Skeletal muscle tissue (tissue), 4 donors: ENCODE data around the gene ARHGAP18. TPM values are rescaled to one million over a fixed set of nuclear protein-coding genes. Genes with fewer than 3 reads are reported as not detected.

Experiments used
- H3K27ac ChIP-seq: one replicate; pipeline ENCODE4 v1.7.0; 2013; ENCODE audit warnings: mild to moderate bottlenecking, low read depth, low read length, inconsistent platforms
- H3K27me3 ChIP-seq, 3 donors: one replicate each; pipeline ENCODE4 v1.7.0; 2013; ENCODE audit warnings: low read length in 3 of 3; ENCODE audit not compliant: control insufficient read depth in 3 of 3, insufficient read depth in 3 of 3
- H3K36me3 ChIP-seq, 3 donors: one replicate each; pipeline ENCODE4 v1.7.0; 2013; ENCODE audit warnings: low read length in 3 of 3; ENCODE audit not compliant: control insufficient read depth in 3 of 3, insufficient read depth in 3 of 3
- H3K4me1 ChIP-seq, 3 donors: one replicate each; pipeline ENCODE4 v1.7.0; 2013; ENCODE audit warnings: low read length in 3 of 3, mild to moderate bottlenecking in 3 of 3; ENCODE audit not compliant: control insufficient read depth in 3 of 3, insufficient read depth in 3 of 3
- H3K4me3 ChIP-seq, 3 donors: one replicate each; pipeline ENCODE4 v1.7.0; 2013; ENCODE audit warnings: low read length in 3 of 3
- H3K9ac ChIP-seq, 3 donors: one replicate each; pipeline ENCODE4 v1.7.0; 2013; ENCODE audit warnings: low read length in 3 of 3, mild to moderate bottlenecking in 3 of 3, moderate library complexity in 2 of 3, low read depth in 1 of 3
- H3K9me3 ChIP-seq, 3 donors: one replicate each; pipeline ENCODE4 v1.7.0; 2013; ENCODE audit warnings: low read length in 3 of 3; ENCODE audit not compliant: control insufficient read depth in 3 of 3
- total RNA-seq: library from RNA; depleted of rRNA; stranded (reverse); fragments of >200 nt; gene quantifications from one replicate; pipeline ENCODE4 v1.2.3, GENCODE V29; 2014
- donor health status: Osteomylitis.

Gene ARHGAP18
- total RNA-seq, 1 donor from 2014 or later: 12.5 TPM

DNA sequence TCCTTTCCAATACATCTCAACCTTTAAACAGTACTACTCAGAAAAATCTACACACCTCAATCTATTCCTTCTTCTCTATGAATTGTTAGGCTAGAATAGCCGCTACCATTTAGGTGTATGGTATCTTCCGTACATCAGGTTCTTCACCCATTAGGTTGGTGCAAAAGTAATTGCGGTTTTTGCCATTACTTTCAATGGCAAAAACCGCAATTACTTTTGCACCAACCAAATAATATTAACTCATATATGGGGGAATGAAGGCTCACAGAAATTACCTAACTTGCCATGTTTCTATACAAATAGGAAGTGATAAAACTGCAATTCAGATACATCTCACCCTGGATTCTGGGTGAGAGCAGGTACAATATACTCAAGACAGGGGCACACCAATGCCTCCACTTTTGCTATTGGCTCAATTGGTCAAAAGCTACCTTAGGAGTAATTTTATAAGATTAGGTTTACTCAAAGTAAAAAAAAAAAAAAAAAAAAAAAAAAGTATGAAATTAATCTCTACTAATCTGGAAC, 37.7 kb upstream of the ARHGAP18 start:
- Histone ChIP-seq H3K4me1 (peaks cover 0 to 17% (median 17%) of the 10 kb centered on the region in 3 donors), H3K27me3 (no peaks in the 10 kb centered on the region), H3K36me3 (no peaks in the 10 kb centered on the region), H3K9me3 (no peaks in the 10 kb centered on the region), H3K9ac (no peak overlapping the region), H3K27ac (no peak overlapping the region), H3K4me3 (no peak overlapping the region)

DNA sequence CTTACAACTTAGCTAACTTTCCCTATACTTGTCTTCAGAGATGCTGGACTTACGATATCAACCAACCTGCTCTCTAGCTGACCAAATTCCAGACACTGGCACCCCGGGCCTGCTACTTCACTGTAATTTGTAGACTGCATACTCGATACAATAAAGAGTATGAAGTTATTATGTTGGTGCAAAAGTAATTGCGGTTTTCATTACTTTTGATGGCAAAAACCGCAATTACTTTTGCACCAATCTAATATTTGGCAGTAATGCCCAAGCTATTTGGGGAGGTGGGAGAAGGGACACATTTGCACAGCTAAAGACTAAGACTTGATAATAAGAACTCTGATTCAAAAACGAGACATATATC, 34.9 kb upstream of the ARHGAP18 start:
- Histone ChIP-seq H3K4me3 (no peak overlapping the region), H3K27me3 (no peaks in the 10 kb centered on the region), H3K27ac (no peak overlapping the region), H3K36me3 (no peaks in the 10 kb centered on the region), H3K4me1 (peaks cover 0 to 17% (median 13%) of the 10 kb centered on the region in 3 donors), H3K9me3 (no peaks in the 10 kb centered on the region), H3K9ac (no peak overlapping the region)

DNA sequence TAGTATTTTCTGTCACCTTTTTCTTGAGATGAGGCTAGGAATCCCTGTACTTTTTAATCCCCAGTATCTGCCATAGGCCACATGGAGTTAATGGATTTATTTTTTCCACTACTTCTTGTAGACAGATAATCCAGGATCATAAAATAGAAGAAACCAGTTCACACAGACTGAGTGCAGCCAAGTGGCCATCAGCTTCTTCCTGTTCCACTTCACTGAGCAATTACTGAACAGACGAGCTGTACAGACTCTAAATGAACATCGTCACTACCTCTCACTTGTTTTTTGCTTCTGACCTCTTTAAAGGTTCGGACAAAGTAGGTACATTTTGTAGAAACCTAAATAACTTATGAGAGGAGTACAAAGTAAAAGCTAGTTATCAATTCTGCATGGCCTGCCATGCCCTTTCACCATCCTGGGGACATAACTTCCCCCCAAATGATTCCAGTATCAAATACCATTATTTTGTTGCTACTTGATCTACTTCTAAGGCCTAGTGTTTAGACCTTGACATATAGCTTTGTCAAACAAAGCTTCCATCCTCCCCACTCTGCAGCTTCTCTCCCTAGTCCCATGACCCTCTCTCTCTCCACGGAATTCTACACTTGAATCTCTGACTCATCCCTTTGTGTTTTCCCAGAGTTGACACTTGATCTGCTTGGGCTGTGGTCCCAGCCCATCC, 34.4 kb upstream of the ARHGAP18 start:
- Histone ChIP-seq H3K27ac (peak overlapping the region; percentile 64), H3K9me3 (no peaks in the 10 kb centered on the region), H3K9ac (no peak overlapping the region), H3K27me3 (no peaks in the 10 kb centered on the region), H3K4me1 (peaks cover 0 to 17% (median 12%) of the 10 kb centered on the region in 3 donors), H3K4me3 (no peak overlapping the region), H3K36me3 (no peaks in the 10 kb centered on the region)

DNA sequence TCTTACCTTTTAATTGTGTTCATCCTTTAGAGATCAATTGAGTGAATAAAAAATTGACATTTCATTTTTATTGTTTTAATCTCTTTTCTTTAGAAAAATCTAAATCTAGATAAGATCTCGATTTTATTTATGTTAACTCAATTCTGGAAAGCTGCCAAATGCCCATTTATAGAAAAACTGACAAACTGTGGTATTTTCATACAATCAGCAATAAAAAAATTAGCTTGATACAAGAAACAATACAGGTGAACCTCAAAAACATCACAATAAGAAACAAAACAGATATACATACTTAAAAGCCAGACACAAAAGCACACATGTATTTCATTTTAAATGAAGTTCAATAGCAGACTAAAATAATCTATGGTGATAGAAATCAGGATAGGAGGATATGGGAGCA, 30.0 kb upstream of the ARHGAP18 start:
- no peaks in the 10 kb centered on the region for H3K9me3 ChIP-seq
- peaks cover 0 to 6% (median 0%) of the 10 kb centered on the region in 3 donors for H3K4me1 ChIP-seq
- no peaks in the 10 kb centered on the region for H3K27me3 ChIP-seq
- H3K36me3 ChIP-seq: no peaks in the 10 kb centered on the region
- H3K9ac ChIP-seq: no peak overlapping the region
- no peak overlapping the region for H3K27ac ChIP-seq
- no peak overlapping the region for H3K4me3 ChIP-seq

DNA sequence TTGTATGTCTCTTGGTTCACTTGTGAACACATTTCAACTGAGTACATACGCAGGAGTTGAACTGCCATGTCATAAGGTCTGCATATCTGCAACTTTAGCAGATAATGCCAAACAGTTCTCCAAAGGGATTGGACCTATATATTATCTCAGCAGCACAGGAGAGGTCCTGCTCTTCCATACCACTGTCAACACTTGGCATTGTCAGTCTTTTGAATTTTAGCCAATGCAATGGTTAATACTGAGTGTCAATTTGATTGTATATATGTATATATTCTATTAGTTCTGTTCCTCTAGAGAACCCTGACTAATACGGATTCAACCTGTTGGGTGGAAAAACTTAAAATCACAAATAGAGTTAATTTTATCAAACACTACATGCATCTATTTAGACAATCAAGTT, 26.1 kb upstream of the ARHGAP18 start:
- H3K27ac ChIP-seq: no peak overlapping the region
- no peaks in the 10 kb centered on the region for H3K36me3 ChIP-seq
- H3K27me3 ChIP-seq: no peaks in the 10 kb centered on the region
- H3K9ac ChIP-seq: no peak overlapping the region
- H3K4me3 ChIP-seq: no peak overlapping the region
- no peaks in the 10 kb centered on the region for H3K4me1 ChIP-seq
- H3K9me3 ChIP-seq: no peaks in the 10 kb centered on the region

DNA sequence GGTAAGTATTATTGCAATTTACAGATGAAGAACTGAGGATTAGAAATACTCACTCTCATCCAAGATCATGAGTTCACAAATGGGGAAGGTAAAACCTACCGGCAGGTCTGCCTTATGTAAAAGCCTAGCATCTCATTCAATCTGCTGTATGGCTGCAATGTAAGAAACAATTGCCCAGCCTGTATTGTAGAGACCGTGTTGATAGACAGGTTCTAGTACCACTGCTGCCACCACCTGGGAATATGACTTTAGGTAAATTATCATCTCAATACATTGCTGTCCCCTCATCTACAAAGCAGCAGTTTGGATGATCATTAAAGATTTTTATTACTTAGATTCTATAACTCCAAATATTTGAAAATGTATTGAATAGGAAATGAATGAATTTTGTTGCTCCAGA, 23.3 kb upstream of the ARHGAP18 start:
- H3K27me3 ChIP-seq: no peaks in the 10 kb centered on the region
- no peak overlapping the region for H3K9ac ChIP-seq
- H3K9me3 ChIP-seq: no peaks in the 10 kb centered on the region
- no peak overlapping the region for H3K27ac ChIP-seq
- no peaks in the 10 kb centered on the region for H3K36me3 ChIP-seq
- H3K4me3 ChIP-seq: no peak overlapping the region
- no peaks in the 10 kb centered on the region for H3K4me1 ChIP-seq

DNA sequence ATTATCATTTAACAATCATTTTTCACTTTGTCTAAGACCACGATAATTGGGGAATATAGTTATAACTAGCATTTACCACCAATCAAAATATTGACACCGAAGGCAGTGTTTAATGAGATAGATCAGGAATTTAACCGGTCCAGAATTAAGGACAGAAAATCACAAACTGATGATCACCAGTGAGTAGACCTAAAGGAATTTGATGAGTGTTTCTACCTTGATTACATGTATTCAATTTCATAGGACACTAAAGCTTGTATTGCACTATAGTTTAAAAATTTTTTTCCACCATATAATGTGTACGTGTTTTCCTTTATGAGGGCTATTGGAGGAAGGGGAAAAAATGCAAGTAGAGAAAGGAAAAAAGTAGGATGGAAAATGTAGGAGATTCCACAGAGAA, 22.6 kb upstream of the ARHGAP18 start:
- Histone ChIP-seq H3K9ac (no peak overlapping the region), H3K36me3 (no peaks in the 10 kb centered on the region), H3K27me3 (no peaks in the 10 kb centered on the region), H3K4me3 (no peak overlapping the region), H3K27ac (no peak overlapping the region), H3K9me3 (no peaks in the 10 kb centered on the region), H3K4me1 (no peaks in the 10 kb centered on the region)

DNA sequence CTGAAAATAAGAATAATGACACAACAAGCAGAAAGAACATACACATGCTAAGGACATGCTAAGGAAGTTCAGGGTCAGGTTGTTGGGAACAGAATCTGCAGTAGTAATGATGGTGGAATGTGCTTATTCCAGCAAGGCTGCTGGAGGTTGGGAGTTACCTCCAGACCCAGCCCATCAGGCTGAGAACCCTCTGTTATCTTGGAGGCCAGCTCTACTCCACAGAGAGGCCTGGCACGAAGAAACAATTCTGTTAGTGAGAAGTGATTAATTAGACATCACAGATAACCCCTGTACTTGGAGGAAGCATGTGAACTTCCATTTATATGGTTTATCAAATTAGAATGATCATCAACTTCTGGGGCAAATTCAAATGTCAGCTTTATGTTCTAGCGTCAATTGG, 22.1 kb upstream of the ARHGAP18 start:
- peaks cover 0 to 2% (median 0%) of the 10 kb centered on the region in 3 donors for H3K4me1 ChIP-seq

DNA sequence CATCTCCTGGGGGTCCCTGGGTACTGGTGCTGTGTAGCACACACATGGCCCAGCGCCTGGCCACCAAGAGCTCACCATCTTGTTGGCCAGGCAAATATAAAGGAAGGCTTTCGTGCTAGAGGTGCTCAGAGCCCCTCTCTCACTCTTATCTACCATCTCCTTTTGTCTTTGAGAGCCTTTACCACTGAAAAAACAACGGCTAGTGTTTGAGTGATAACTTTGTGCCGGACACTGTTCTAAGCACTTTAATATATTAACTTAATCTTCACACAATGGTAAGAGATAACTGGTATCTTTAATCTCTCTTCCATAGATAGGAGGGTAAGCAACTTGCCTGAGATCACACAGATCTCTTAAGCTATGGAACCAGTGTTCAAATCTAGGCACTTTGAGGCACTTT, 21.5 kb upstream of the ARHGAP18 start:
- no peak overlapping the region for H3K9ac ChIP-seq
- no peaks in the 10 kb centered on the region for H3K9me3 ChIP-seq
- no peaks in the 10 kb centered on the region for H3K27me3 ChIP-seq
- H3K4me1 ChIP-seq: peaks cover 0 to 5% (median 0%) of the 10 kb centered on the region in 3 donors
- H3K4me3 ChIP-seq: no peak overlapping the region
- no peaks in the 10 kb centered on the region for H3K36me3 ChIP-seq
- no peak overlapping the region for H3K27ac ChIP-seq

More for the DNA sequence above, 22.1 kb upstream of the ARHGAP18 start:
- H3K27me3 ChIP-seq: no peaks in the 10 kb centered on the region
- H3K4me3 ChIP-seq: no peak overlapping the region
- no peak overlapping the region for H3K9ac ChIP-seq
- no peak overlapping the region for H3K27ac ChIP-seq
- H3K9me3 ChIP-seq: no peaks in the 10 kb centered on the region
- no peaks in the 10 kb centered on the region for H3K36me3 ChIP-seq

DNA sequence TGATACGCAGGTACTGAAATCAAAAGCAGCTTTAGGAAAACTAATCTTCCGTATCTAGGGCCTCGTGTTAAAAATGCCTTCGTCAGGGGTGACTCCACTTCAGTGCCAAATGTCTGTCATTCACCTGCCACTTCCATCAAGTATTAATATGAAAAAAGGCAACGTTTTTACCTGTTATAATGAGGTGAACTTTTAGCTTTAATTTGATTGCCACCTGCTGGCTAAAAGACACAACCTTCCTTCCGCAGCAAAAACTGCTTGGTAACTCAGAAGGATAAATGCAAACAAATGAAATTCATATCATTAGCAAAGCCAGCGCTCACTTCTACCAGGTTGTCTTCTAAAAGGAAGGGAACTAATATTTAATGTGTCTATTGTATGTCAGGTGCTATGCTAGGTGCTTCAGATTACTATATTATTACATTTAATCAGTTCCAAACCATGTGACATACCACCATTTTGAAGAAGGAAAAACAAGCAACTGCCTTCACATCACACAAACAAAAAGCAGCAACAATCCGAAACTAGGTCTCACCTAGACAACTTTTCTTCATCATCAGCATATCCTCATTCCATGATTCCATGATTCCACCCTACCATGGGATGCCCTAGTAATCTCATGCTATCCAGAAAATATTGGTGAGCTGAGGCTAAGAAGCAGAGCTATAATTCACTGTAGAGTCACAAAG, 20.6 kb upstream of the ARHGAP18 start:
- Histone ChIP-seq H3K4me3 (no peak overlapping the region), H3K27me3 (no peaks in the 10 kb centered on the region), H3K4me1 (peaks cover 0 to 5% (median 0%) of the 10 kb centered on the region in 3 donors), H3K9me3 (no peaks in the 10 kb centered on the region), H3K27ac (no peak overlapping the region), H3K9ac (no peak overlapping the region), H3K36me3 (no peaks in the 10 kb centered on the region)
